GM18858 (cell line): ENCODE data around the gene UGT1A10.

Experiments used
- ATAC-seq: cut with Tn5 transposase; IDR thresholded peaks from one replicate; pipeline ENCODE4 v1.9.1; 2021; ENCODE audit not compliant: unreplicated experiment

Gene UGT1A10

DNA sequence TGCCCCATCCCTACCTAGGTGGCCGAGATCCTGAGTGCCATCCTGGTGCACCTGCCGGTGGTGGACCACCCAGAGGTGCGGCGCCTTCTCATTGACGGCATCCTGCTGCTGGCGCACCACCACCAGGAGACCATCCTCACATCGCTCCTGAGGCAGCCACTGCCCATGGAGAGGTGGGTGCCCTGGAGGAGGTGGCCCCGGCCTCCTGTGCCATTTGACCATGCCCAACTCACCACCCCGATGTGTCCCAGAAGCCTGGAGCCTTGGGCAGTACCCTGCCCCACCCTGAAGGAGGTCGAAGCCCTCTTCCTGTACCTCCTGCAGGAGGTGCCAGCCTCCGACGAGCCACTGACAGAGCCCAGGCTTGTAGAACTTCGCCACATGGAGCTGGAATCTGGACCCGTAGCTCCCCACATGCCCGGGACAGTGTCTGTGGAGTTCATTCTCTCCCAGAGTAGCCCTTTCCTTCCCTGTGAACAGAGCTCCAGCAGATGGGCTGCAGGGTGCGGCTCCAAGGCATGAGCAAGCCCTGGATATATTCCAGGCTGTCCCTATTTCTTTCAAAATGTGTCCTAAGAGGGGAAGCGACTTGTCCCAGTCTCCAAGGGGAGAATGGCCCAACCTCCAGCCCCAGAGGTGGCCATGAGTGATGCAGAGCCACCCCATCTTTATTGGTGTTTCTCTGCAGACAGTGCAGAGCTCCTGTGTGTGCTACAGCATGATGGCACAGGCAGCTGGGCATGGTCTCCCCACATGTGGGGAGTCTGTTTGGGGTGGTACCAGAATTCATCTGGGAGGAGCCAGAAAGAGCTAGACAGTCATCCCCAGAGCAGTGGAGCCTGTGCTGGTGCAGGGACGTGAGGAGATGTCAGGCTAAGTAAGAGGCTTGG is 183.9 kb downstream of the UGT1A10 start:
- ATAC-seq = no peak

DNA sequence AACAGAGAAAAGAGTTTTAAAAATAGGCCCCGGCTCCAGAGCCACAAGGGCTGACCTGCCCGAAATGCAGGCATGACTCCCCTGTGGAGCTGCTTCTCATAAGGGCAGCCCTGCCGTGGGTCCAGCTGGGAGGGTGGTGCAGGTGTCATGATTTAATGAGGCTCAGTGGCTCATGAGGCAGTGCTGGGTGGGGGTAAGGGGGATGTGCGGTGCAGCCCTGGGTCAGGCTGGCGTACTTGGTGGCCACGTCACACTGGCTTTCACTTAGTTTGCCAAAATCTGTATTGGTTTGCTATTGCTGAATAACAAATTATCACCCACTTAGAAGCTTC is 184.5 kb downstream of the UGT1A10 start:
- no peak for ATAC-seq

DNA sequence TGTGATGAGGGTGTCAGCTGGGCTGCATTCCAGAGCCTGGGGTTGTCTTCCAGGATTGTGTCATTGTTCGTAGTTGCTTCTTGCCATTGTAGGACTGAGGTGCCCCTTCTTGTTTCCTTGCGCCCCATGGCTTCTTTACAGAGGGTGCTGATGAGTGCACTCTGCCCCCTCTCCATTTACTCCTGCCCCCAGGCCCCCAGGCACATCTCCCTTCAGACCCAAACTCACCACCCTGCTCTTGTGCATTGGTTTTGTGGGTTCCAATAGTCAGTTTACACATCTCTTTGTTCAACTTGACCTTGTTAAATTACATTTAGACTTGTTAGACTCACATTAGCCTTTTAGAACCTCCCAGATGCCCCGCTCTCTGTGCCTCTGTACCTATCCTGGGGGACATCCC is 184.9 kb downstream of the UGT1A10 start:
- ATAC-seq = no peak

DNA sequence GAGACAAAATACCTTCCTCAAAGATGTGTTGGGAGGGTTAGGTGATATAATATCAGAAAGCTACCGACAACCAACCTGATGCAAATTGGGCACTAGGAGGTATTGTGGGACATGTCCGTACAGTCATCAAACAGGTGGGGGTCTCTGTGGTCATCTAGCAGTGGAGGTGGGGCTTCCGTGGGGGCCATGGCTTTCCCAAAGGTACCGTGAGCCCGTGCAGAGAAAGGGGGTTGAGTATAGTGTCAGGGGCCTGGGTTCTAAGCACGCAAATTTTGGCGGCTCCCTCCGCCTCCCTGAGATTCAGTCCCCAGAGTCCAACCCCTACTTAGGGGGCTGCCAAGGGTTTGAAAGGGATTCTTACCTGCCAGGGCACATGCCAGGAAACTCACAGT is 185.5 kb downstream of the UGT1A10 start:
- no peak for ATAC-seq

DNA sequence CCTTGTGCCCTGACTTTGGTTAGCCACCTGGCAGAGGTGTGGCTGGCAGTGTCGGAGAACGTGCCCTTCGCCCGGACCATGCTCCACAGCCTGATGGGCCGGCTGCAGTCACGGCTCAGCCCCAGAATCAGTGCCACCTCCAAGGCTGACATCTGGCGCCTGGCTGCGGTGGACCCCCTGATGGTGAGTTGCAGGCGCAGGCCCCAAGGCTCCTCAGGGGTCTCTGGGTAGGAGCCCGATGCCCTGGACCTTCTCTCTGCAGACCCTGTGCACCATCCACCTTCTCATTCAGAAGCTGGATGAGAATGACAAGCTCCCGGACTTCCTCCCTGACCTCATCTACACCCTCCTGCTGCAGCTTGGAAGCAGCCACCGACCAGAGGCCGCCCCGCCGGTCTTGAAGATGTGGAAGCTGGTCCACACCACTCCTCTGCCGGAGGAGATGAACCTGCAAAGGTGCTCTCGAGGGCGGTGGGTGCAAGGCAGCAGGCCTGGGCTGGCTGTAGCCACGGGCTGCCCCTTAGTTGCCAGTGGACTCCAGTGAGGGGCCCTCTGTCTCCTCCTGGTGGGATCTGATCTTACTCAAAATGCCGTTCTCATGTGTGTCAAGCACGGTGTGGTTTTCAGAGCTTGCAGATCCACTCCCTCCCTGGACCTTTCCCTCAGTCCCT is 186.0 kb downstream of the UGT1A10 start:
- no peak for ATAC-seq
